Lung (tissue), 12 donors: ENCODE data around the gene NOPCHAP1. TPM values are rescaled to one million over a fixed set of nuclear protein-coding genes. Genes with fewer than 3 reads are reported as not detected.

Experiments used
- ATAC-seq: fragments of 200-7000 bp; cut with Tn5 transposase; one replicate; pipeline ENCODE4 v1.9.1; 2020; ENCODE audit warnings: moderate number of reproducible peaks; ENCODE audit not compliant: insufficient read depth, low FRiP score
- DNase-seq, 3 donors: peaks; one replicate each; pipeline ENCODE4 v3.0.0-alpha.2; 2013 to 2017
- H3K27ac ChIP-seq, 2 donors: one replicate each; pipeline ENCODE4 v1.5.1; 2013; ENCODE audit warnings: mild to moderate bottlenecking in 2 of 2, moderate library complexity in 2 of 2, control low read depth in 1 of 2, inconsistent platforms in 1 of 2, low read depth in 1 of 2, low read length in 1 of 2
- H3K27me3 ChIP-seq, 3 donors: one replicate each; pipeline ENCODE4 v1.5.1; 2013; ENCODE audit warnings: low read length in 2 of 3; ENCODE audit not compliant: control insufficient read depth in 3 of 3, insufficient read depth in 3 of 3
- H3K36me3 ChIP-seq, 4 donors: one replicate each; pipeline ENCODE4 v1.5.1; 2013; ENCODE audit warnings: low read length in 4 of 4, mild to moderate bottlenecking in 1 of 4, moderate library complexity in 1 of 4; ENCODE audit not compliant: control insufficient read depth in 4 of 4, insufficient read depth in 4 of 4
- H3K4me1 ChIP-seq, 5 donors: one replicate each; pipeline ENCODE4 v1.5.1; 2013; ENCODE audit warnings: low read length in 5 of 5, mild to moderate bottlenecking in 2 of 5, moderate library complexity in 1 of 5; ENCODE audit not compliant: control insufficient read depth in 5 of 5, insufficient read depth in 5 of 5
- H3K4me3 ChIP-seq: one replicate; pipeline ENCODE4 v1.5.1; 2013; ENCODE audit warnings: mild to moderate bottlenecking, control low read depth, moderate library complexity
- H3K9ac ChIP-seq, 2 donors: one replicate each; pipeline ENCODE4 v1.5.1; 2013; ENCODE audit warnings: low read length in 2 of 2, control low read depth in 1 of 2; ENCODE audit not compliant: insufficient read depth in 1 of 2
- H3K9me3 ChIP-seq, 4 donors: one replicate each; pipeline ENCODE4 v1.5.1; 2013; ENCODE audit warnings: low read length in 3 of 4, mild to moderate bottlenecking in 1 of 4, moderate library complexity in 1 of 4; ENCODE audit not compliant: control insufficient read depth in 4 of 4, insufficient read depth in 3 of 4
- WGBS, 2 donors: extraction: QIAGEN DNeasy Blood & Tissue Kit; methylation state at CpG; one replicate each; pipeline ENCODE4 v1.1.7; 2013; 5-methylcytosine and 5-hydroxymethylcytosine counted together
- polyA plus RNA-seq, 2 donors: library from polyadenylated mRNA; stranded (reverse); fragments of 200-250 nt; gene quantifications; one replicate each; pipeline ENCODE4 v1.2.1, GENCODE V29; 2013
- total RNA-seq, 2 donors: library from RNA; depleted of rRNA in 1 of 2; stranded (reverse); fragments of >200 nt in 1 of 2; gene quantifications; one replicate each; pipeline ENCODE4 v1.2.1, GENCODE V29; 2014 to 2021
- TF ChIP-seq, protein P1 (sequence below): IDR thresholded peaks from 2 replicates; pipeline ENCODE4 v1.5.1; 2012; ENCODE audit warnings: mild to moderate bottlenecking; ENCODE audit errors: control extremely low read depth, extremely low read depth
- donor health status: control.
- donor health status: control.
- donor health status: Bipolar disorder and iron deficiency.
- donor health status: healthy.
- donor health status: DM: yes; HTN: yes; CAD: no.

Gene NOPCHAP1
- total and polyA plus RNA-seq, 4 donors = 7.8 to 12.2 (median 10.4) TPM

DNA sequence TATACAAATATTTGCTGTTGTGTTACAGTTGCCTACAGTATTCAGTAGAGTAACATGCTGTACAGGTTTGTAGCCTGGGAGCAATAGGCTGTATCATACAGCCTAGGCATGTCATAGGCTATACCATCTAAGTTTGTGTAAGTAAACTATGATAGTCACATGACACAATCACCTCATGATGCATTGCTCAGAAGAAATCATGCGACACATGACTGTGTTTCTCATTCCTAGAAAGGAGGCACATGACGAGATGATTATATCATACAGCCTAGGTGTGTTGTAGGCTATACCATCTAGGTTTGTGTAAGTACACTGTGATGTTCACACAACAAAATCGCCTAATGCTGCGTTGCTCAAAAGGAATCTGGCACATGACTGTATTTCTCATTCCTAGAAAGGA lies 31.9 kb downstream of the NOPCHAP1 start:
- Histone ChIP-seq H3K9ac (no peak overlapping the region), H3K27ac (no peak overlapping the region), H3K4me3 (no peak overlapping the region), H3K27me3 (no peaks in the 10 kb centered on the region), H3K9me3 (peaks cover 0 to 1% (median 0%) of the 10 kb centered on the region in 4 donors), H3K4me1 (peaks cover 0 to 14% (median 0%) of the 10 kb centered on the region in 5 donors), H3K36me3 (peaks cover 4 to 9% (median 7%) of the 10 kb centered on the region in 4 donors)
- 90 to 97% methylated on average over 4 of the region's 4 CpGs for WGBS, 2 donors
- ATAC-seq (no peak), DNase-seq (no peak)
- TF ChIP-seq, protein P1, sequence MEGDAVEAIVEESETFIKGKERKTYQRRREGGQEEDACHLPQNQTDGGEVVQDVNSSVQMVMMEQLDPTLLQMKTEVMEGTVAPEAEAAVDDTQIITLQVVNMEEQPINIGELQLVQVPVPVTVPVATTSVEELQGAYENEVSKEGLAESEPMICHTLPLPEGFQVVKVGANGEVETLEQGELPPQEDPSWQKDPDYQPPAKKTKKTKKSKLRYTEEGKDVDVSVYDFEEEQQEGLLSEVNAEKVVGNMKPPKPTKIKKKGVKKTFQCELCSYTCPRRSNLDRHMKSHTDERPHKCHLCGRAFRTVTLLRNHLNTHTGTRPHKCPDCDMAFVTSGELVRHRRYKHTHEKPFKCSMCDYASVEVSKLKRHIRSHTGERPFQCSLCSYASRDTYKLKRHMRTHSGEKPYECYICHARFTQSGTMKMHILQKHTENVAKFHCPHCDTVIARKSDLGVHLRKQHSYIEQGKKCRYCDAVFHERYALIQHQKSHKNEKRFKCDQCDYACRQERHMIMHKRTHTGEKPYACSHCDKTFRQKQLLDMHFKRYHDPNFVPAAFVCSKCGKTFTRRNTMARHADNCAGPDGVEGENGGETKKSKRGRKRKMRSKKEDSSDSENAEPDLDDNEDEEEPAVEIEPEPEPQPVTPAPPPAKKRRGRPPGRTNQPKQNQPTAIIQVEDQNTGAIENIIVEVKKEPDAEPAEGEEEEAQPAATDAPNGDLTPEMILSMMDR = no peak

DNA sequence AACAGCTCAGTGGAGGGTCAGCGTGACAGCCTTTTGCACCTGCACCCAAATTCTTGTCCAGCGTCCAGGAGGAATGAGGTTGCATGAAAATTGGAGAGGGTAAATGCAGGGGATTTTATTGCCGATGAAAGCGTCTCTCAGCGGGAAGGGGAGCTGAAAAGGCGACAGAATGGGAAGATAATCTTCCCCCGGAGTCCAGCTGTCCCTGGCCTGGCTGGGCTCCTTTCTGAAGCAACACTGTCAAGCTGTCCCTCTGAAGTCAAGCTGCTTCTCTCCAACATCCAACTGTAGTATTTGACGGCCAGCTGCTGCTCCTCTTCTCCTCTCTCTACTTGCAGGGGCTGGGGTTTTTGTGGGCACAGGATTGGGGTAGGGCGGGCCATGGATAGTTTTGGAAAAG lies 32.7 kb downstream of the NOPCHAP1 start:
- Histone ChIP-seq H3K4me3 (no peak overlapping the region), H3K27ac (no peak overlapping the region), H3K9ac (no peak overlapping the region), H3K36me3 (peaks cover 0 to 8% (median 5%) of the 10 kb centered on the region in 4 donors), H3K9me3 (no peaks in the 10 kb centered on the region), H3K4me1 (peaks cover 0 to 14% (median 0%) of the 10 kb centered on the region in 5 donors), H3K27me3 (no peaks in the 10 kb centered on the region)
- WGBS, 2 donors = 76 to 88% methylated on average over 9 of the region's 9 CpGs
- TF ChIP-seq, protein P1 = no peak
- ATAC-seq = no peak
- DNase-seq = peak in 1 of 3 donors; percentile 8

DNA sequence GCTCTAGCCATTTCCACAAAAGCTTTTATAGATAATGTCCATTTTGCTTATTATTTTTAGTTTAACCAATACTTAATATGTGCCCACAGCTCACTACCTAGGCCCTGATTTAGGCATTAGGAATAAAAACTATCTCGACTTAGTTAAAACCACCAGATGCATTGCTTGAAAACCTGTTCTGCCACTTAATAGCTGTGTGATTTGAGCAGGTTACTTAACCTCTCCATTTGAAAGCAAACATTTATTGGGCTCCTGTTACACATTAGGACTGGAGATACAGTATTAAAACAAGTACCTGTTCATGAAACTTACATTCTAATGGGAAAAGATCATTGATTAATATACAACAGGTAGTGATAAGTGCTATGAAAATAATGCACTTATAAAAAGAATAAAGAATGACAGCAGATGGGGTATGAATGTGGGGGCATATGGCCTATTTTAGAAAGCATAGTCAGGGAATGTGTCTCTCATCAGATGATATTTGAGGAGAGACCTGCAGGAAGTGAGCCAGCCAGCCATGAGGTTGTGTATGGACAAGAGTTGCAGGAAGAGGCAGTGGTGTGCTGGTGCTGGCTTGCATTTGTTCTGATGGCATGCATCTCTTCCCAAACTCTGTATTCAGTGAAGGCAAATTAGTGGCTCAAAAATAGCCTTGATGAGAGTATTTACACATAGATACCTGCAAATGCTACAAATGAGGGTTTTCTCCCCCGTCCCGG lies 34.3 kb downstream of the NOPCHAP1 start:
- no peaks in the 10 kb centered on the region for H3K27me3 ChIP-seq
- H3K9me3 ChIP-seq = no peaks in the 10 kb centered on the region
- peak in 1 of 3 donors; percentile 56 for DNase-seq
- TF ChIP-seq, protein P1 = no peak
- WGBS, 2 donors = 73 to 91% methylated on average over 3 of the region's 3 CpGs
- no peak overlapping the region for H3K9ac ChIP-seq
- peak; percentile 47 for ATAC-seq
- H3K27ac ChIP-seq = no peak overlapping the region
- peaks cover 0 to 14% (median 5%) of the 10 kb centered on the region in 5 donors for H3K4me1 ChIP-seq
- peaks cover 0 to 8% (median 4%) of the 10 kb centered on the region in 4 donors for H3K36me3 ChIP-seq
- no peak overlapping the region for H3K4me3 ChIP-seq

DNA sequence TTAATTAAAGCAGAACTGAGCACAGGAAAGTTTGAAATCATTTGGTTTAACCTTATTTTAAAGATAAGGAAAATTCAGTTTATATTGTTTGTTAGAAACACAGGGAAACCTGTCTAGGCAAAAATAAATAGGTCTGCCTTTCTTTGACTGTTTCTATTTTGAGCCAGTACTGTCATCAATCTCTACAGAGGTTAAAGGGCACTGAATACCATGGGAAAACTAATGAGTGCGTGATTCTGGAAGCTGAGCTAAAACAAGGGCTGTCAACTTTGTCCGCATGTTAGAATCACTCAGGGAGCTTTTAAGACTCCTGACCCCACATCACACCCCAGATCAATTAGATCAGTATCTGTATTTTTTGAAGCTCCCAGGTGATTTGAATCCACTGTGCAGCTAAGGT lies 38.8 kb downstream of the NOPCHAP1 start:
- peaks cover 0 to 1% (median 0%) of the 10 kb centered on the region in 4 donors for H3K36me3 ChIP-seq
- no peak overlapping the region for H3K4me3 ChIP-seq
- DNase-seq (no peak), ATAC-seq (no peak)
- WGBS, 2 donors = 84 to 89% methylated on average over 2 of the region's 2 CpGs
- no peak overlapping the region for H3K27ac ChIP-seq
- H3K27me3 ChIP-seq = no peaks in the 10 kb centered on the region
- H3K4me1 ChIP-seq = peaks cover 1 to 20% (median 10%) of the 10 kb centered on the region in 5 donors
- no peak overlapping the region for H3K9ac ChIP-seq
- H3K9me3 ChIP-seq = no peaks in the 10 kb centered on the region
- TF ChIP-seq, protein P1 = no peak
